ENCODE data around the gene SPG11.
"Not testable (repeated sequence)": the region's sequence is repeated elsewhere in the genome, so short reads cannot be mapped to it uniquely, and the experiment has no call there.

Gene SPG11

DNA sequence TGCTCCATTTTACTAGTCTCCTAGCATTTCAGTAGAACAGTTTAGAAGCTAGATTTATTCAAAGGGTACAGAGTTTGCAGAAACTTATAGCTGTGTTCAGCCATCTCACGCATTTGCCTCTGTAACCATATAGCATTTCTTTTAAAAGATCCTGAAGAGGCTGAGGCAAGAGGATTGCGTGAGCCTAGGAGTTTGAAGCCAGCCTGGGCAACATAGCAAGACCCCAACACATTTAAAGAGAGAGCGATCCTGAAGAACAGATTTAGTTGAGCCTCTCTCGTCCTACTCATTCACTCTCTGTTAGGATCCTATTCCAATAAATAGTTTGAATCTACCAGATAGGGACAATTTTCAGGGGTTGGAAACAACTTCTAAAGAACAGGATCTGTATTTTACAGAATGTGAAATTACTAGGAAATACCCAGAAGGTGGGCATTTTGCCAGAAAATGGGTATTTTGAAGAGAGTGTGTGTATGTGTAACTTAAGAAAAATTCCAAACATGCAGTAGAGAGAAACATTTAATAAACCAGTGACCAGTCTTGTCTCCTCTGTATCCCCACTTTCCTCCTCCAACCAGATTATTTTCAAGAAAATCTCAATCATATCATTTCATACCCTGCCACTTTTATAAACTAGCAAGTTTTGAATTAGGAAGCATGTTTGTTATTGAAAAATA lies 122.0 kb downstream of the SPG11 start:
- Mint-ChIP-seq H3K27ac (peak overlapping the region; percentile 52), H3K9me3 (no peaks in the 10 kb centered on the region), H3K4me1 (ENCODE audit: low read depth) (peaks cover 73% of the 10 kb centered on the region), H3K27me3 (no peaks in the 10 kb centered on the region), H3K4me3 (peak overlapping the region; percentile 54), H3K36me3 (ENCODE audit: low read depth) (peaks cover 59% of the 10 kb centered on the region)

DNA sequence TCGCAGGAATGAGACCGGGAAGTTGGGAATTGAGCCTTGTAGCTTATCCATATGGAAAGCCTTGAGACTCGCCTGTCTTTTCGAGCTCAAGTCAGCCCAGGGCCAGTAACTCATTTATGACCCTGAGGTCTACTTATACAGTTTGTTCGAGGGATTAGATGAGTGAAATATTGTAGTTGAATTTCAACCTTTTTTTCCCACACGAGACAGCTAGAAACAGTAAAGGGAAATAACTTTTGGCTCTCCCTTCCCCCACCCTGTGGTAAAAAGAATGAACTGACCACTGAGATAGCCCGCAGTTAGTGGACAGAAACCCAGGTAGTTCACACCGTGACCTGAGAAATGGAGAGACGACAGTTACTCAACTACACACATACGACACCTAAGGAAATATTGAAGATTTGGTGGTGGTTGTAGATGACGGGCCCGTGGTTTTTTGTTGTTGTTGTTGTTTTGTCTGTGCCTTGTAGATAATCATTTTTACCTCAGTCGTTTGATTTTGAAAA lies 125.7 kb downstream of the SPG11 start:
- Mint-ChIP-seq H3K4me1 (ENCODE audit: low read depth) (peaks cover 59% of the 10 kb centered on the region), H3K36me3 (ENCODE audit: low read depth) (peaks cover 51% of the 10 kb centered on the region), H3K9me3 (no peaks in the 10 kb centered on the region), H3K27me3 (no peaks in the 10 kb centered on the region), H3K27ac (peak overlapping the region; percentile 94), H3K4me3 (peak overlapping the region; percentile 96)

DNA sequence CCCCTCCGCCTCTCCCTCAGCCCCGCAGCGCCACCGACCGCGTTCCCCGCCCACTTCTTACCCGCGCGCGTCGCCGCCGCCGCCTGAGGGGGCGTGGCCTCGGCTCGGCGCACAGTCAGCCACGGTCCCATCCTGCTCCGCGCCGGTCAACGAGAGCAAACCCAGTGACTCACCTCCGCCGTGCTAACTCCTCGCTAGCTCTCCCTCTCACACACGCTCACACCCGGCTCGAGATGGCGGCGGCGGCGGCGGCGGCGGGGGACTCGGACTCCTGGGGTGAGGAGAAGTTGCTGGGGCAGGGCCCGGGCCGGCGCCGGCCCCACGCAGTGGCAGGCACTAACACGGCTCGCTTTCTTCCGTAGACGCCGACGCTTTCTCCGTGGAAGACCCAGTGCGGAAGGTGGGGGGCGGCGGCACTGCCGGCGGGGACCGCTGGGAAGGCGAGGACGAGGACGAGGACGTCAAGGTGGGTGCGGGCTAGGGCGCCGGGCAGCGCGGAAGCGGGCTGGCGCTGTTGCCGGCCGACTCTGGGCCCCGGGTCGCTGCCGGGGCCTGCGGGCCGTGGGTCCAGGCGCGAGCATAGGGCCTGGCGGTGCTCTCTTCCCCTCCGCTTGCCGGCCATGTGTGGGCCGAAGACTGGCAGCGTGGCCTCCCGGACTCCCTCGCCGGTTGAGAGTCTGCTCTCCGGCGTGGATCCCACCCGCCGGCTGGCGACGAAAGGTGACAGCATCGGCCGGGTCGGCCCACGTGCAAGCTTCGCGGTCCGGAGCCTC lies 126.3 kb downstream of the SPG11 start, which contains the start of gene EIF3J:
Gene EIF3J (plus strand): TSS at position 186 of the 773 bp plus-strand sequence. CDS start 48 bp downstream, at position 234.
- Mint-ChIP-seq H3K4me3 (peak within 1 kb of the TSS; percentile 96), H3K9me3 (no peaks in the 10 kb centered on the region), H3K27me3 (no peaks in the 10 kb centered on the region), H3K4me1 (ENCODE audit: low read depth) (peaks cover 53% of the 10 kb centered on the region), H3K36me3 (ENCODE audit: low read depth) (peaks cover 46% of the 10 kb centered on the region), H3K27ac (peak within 1 kb of the TSS; percentile 94)

DNA sequence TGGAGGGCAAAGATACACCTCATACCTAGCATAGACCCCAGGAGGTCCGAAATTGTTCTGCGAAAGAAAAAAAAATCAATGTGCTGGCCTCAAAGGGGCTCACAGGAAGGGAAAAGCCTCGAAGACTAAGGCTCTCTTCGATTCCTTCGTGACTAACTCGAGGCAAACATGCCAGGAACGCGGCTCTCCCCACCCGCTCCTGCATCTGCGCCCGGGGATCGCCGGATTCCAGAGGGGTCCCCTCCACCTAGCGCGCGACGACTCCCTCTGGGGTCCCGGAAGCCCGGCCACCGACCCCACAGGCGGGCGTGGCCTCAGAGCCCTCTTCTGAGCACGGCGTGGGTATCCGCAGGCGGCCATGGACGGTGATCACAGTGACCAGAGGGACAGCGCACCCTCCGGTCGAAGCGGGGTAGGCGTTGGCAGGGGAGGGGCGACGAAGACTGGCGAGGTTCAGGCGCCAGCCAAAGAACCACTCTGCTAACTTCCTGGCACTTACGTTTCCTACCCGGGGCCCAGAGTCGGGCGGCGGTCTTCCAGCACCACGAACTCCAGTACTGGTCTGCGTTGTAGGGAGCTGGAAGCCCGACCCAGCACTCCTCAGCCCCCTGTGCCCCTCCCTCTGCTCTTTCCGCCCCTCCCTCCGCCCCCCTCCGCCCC lies 127.0 kb downstream of the SPG11 start:
- H3K4me1 Mint-ChIP-seq (ENCODE audit: low read depth): peaks cover 46% of the 10 kb centered on the region
- no peaks in the 10 kb centered on the region for H3K9me3 Mint-ChIP-seq
- peaks cover 39% of the 10 kb centered on the region for H3K36me3 Mint-ChIP-seq (ENCODE audit: low read depth)
- peak overlapping the region; percentile 96 for H3K4me3 Mint-ChIP-seq
- H3K27me3 Mint-ChIP-seq: no peaks in the 10 kb centered on the region
- H3K27ac Mint-ChIP-seq: peak overlapping the region; percentile 94

DNA sequence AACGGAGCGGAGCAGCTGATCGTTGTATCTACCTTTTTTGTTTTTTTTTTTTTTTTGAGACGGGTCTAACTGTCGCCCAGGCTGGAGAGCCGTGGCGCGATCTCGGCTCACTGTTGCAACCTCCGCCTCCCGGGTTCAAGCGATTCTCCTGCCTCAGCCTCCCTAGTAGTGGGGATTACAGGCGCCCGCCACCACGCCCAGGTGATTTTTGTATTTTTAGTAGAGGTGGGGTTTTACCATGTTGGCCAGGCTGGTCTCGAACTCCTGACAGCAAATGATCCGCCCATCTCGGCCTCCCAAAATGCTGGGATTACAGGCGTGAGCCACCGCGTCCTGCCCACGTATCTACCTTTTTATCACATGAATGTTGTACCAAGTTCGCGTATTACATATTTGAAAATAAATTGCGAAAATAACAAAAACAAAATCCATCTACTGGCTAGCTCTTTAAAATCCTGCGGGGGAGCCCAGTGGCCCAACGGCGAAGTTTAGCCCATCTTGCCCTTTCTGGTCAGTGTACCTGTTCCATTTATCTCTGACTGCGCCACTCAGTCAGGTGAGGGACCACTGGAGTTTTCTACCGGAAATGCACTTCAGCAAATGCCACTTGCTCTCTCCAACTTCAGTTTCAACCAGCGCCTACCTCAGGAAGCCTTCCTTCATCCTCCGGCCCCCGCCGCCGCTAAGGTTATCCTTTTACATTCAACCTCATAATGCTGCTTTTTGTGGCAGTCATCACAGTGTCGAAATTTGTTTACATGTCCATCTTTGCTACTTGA lies 127.8 kb downstream of the SPG11 start:
- H3K4me3 Mint-ChIP-seq: peak overlapping the region; percentile 96
- H3K9me3 Mint-ChIP-seq: no peaks in the 10 kb centered on the region
- H3K4me1 Mint-ChIP-seq (ENCODE audit: low read depth): peaks cover 39% of the 10 kb centered on the region
- no peaks in the 10 kb centered on the region for H3K27me3 Mint-ChIP-seq
- peaks cover 34% of the 10 kb centered on the region for H3K36me3 Mint-ChIP-seq (ENCODE audit: low read depth)
- H3K27ac Mint-ChIP-seq: peak overlapping the region; percentile 94

DNA sequence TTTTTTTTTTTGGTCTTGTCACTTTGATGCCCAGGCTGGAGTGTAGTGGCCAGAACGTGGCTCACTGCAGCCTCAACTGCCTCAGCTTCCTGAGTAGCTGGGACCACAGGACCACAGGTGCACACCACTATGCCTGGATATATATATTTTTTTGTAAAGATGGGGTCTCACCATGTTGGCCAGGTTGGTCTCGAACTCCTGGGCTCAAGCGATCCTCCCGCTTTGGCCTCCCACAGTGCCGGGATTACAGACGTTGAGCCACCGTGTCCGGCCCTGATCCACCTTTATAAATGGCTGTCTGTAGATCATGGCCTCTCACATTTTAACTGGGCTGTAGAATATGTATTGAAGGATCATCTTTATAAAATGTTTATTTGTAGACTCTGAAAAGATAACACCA lies 128.4 kb downstream of the SPG11 start:
- Mint-ChIP-seq H3K27ac (peak overlapping the region; percentile 61), H3K36me3 (ENCODE audit: low read depth) (peaks cover 29% of the 10 kb centered on the region), H3K9me3 (no peaks in the 10 kb centered on the region), H3K4me1 (ENCODE audit: low read depth) (peaks cover 33% of the 10 kb centered on the region), H3K4me3 (peak overlapping the region; percentile 69), H3K27me3 (no peaks in the 10 kb centered on the region)

DNA sequence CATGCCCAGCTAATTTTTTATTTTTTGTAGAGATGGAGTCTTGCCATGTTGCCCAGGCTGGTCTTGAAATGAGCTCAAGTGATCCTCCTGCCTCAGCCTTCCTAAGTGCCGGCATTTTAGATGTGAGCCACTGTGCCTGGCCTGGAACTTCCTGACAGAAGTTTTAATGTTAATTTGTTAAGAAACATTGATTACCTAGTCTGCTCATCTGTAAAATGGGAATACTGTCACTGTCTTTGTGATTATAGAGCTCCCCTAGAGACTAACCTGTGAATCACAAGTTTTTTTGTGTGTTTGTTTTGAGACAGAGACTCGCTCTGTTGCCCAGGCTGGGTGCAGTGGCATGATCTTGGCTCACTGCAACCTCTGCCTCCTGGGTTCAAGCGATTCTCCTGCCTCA lies 130.8 kb downstream of the SPG11 start:
- Mint-ChIP-seq H3K27me3 (no peaks in the 10 kb centered on the region), H3K4me1 (ENCODE audit: low read depth) (peaks cover 14% of the 10 kb centered on the region), H3K27ac (no peak overlapping the region), H3K36me3 (ENCODE audit: low read depth) (peaks cover 12% of the 10 kb centered on the region), H3K4me3 (no peak overlapping the region), H3K9me3 (no peaks in the 10 kb centered on the region)

DNA sequence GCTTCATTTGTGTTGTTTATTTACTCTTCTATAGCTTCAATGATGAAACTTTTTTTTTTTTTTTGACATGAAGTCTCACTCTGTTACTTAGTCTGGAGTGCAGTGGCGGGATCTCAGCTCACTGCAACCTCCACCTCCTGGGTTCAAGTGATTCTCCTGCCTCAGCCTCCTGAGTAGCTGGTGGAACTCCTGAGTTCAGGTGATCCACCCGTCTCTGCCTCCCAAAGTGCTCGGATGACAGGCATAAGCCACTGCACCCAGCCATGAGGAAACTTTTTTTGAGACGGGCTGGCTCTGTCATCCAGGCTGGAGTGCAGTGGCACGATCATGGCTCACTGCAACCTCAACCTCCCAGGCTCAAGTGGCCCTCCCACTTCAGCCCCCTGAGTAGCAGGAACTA lies 131.2 kb downstream of the SPG11 start:
- H3K4me1 Mint-ChIP-seq (ENCODE audit: low read depth): peaks cover 14% of the 10 kb centered on the region
- not testable (repeated sequence) for H3K9me3 Mint-ChIP-seq, H3K27ac Mint-ChIP-seq, H3K27me3 Mint-ChIP-seq, H3K4me3 Mint-ChIP-seq
- peaks cover 10% of the 10 kb centered on the region for H3K36me3 Mint-ChIP-seq (ENCODE audit: low read depth)

DNA sequence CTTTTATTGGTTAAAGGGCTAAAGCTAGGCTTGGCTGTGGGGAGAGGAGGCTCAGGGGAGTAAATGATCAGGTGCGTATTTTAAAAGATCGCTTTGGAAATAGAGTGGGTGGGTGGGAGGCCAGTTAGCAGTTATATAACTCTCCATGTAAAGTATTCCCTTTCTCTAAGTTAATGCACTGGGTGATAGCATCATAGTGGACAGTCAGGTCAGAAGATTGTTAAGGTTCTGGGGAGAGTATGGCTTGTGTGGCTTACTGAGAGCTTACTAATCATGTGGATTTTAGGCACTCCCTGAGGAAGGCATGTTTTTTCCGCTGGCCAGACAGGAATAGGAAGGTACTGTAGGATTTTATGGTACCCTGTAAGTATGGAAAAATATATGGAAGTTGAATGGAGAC lies 132.8 kb downstream of the SPG11 start:
- Mint-ChIP-seq H3K4me3 (no peak overlapping the region), H3K36me3 (ENCODE audit: low read depth) (peaks cover 10% of the 10 kb centered on the region), H3K27me3 (no peaks in the 10 kb centered on the region), H3K9me3 (no peaks in the 10 kb centered on the region), H3K4me1 (ENCODE audit: low read depth) (peaks cover 9% of the 10 kb centered on the region), H3K27ac (no peak overlapping the region)

DNA sequence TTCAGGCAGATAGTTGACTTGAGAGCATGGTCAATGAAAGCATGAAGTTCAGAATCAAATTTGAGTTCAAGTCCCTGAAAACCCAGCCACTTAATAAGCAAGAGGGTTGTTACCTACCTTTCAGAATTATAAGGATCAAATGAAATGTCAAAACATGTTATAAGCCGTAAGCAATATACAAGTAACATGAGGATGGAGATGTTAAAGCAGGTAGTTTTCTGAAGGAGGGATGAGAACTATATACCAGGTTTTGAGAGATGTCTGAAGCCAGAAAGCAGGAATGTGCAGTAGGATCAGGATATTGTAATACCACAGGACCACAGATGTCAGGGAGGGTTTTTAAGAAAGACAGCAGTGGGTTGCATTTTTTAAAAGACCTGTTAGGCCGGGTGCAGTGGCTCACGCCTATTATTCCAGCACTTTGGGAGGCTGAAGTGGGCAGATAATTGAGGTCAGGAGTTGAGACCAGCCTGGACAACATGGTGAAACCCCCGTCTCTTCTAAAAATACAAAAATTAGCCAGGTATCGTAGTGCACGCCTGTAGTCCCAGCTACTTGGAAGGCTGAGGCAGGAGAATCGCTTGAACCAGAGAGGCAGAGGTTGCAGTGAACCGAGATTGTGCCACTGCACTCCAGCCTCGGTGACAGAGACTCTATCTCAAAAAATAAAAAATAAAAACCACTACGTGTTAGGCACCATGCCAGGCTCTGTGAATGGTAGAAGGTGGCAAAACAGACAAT lies 133.4 kb downstream of the SPG11 start:
- Mint-ChIP-seq H3K4me1 (ENCODE audit: low read depth) (peaks cover 3% of the 10 kb centered on the region), H3K27me3 (no peaks in the 10 kb centered on the region), H3K27ac (peak overlapping the region; percentile 74), H3K4me3 (no peak overlapping the region), H3K9me3 (no peaks in the 10 kb centered on the region), H3K36me3 (ENCODE audit: low read depth) (peaks cover 15% of the 10 kb centered on the region)

DNA sequence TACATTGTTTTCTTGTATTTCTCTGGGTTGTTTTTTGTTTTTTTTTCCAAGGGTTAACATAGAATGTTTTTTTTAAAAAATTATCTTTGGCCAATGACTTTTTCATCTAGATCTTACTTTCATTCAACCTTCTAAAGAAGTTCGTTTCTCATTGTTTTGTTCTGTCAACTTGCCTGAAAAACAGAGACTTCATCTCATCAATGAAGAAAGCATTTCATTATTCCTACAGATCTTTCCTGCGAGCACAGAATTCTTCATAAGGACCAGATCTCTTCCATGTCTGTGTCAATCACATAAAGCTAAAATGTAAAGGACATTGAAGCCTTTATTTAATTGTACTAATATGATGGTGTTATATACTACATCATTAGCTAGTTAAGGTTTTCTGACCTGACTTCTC lies 136.2 kb downstream of the SPG11 start:
- Mint-ChIP-seq H3K27ac (peak overlapping the region; percentile 13), H3K4me1 (ENCODE audit: low read depth) (no peaks in the 10 kb centered on the region), H3K9me3 (no peaks in the 10 kb centered on the region), H3K36me3 (ENCODE audit: low read depth) (peaks cover 23% of the 10 kb centered on the region), H3K27me3 (no peaks in the 10 kb centered on the region), H3K4me3 (no peak overlapping the region)

DNA sequence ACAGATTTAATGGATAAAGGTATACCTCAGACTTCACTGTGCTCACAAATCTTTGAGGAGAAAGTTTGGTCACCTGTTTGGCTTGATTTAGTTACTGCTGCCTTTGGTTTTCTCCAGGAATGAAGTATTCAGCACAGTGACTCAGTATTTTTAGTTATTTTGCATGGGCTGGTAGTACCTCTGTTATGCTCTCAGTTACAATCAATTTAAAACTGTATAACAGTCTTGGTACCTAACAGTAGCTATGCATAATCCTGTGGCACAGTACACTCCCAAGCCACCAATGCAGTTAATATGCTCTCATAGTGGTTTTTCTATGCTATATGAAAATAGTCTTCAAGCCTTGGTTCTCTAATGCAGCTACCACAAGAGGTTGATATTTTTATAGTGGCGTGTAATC lies 138.4 kb downstream of the SPG11 start:
- H3K27ac Mint-ChIP-seq: no peak overlapping the region
- H3K4me1 Mint-ChIP-seq (ENCODE audit: low read depth): no peaks in the 10 kb centered on the region
- H3K36me3 Mint-ChIP-seq (ENCODE audit: low read depth): peaks cover 26% of the 10 kb centered on the region
- no peaks in the 10 kb centered on the region for H3K27me3 Mint-ChIP-seq
- no peaks in the 10 kb centered on the region for H3K9me3 Mint-ChIP-seq
- no peak overlapping the region for H3K4me3 Mint-ChIP-seq

DNA sequence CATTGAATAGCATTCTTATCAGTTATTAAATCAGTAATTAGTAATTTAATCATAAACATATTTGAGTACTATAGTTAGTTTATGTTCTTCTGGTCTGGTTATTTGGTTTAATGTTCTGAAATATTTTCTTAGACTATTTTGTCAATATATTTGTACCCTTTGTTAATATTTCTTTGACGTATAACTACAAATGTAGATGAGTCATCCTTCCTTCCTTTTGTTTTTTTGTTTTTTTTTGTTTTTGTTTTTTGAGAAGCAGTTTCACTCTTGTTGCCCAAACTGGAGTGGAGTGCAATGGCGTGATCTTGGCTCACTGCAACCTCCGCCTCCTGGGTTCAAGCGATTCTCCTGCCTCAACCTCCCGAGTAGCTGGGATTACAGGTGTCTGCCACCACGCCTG lies 143.9 kb downstream of the SPG11 start:
- Mint-ChIP-seq H3K27ac (no peak overlapping the region), H3K36me3 (ENCODE audit: low read depth) (peaks cover 37% of the 10 kb centered on the region), H3K9me3 (no peaks in the 10 kb centered on the region), H3K27me3 (no peaks in the 10 kb centered on the region), H3K4me1 (ENCODE audit: low read depth) (no peaks in the 10 kb centered on the region), H3K4me3 (no peak overlapping the region)

DNA sequence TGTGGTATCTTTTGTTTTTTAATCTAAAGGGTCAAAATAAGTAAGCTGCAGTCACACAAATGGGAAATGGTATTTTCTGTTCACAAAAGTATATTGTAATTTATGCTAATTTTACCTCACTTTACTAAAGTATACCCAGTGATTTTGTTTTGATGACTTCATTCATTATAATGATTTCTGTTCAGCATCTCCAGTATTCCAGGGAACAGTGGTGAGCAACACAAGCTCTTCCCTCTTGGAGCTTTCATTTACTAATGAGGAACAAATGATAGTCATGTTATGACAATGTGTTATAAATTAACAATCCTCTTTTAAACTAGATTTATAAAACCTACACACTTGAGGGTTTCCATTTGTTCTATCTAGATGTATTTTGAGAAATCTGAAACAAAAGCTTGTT lies 147.0 kb downstream of the SPG11 start:
- Mint-ChIP-seq H3K36me3 (ENCODE audit: low read depth) (peaks cover 36% of the 10 kb centered on the region), H3K4me1 (ENCODE audit: low read depth) (peaks cover under 1% of the 10 kb centered on the region), H3K27me3 (no peaks in the 10 kb centered on the region), H3K9me3 (no peaks in the 10 kb centered on the region), H3K4me3 (no peak overlapping the region), H3K27ac (no peak overlapping the region)
